ENCODE measurements around the gene CCNI2.

Gene CCNI2

GRCh38 chr5:132766020-132766805 is 19.0 kb downstream of the CCNI2 start:
- DNase-seq = no peak

GRCh38 chr5:132766806-132767055 is 19.5 kb downstream of the CCNI2 start:
- DNase-seq = no peak

GRCh38 chr5:132767150-132767549 is 19.9 kb downstream of the CCNI2 start:
- no peak for DNase-seq

- DNase-seq = no peak
Observed at GRCh38 chr5:132768485-132768868, 21.3 kb downstream of the CCNI2 start.

- no peak for DNase-seq
Observed at GRCh38 chr5:132770476-132771159, 23.4 kb downstream of the CCNI2 start.

GRCh38 chr5:132771503-132771998 is 24.3 kb downstream of the CCNI2 start:
- DNase-seq = no peak

- no peak for DNase-seq
Observed at GRCh38 chr5:132772291-132773070, 25.3 kb downstream of the CCNI2 start.

GRCh38 chr5:132773114-132773513 is 25.9 kb downstream of the CCNI2 start:
- DNase-seq = no peak

GRCh38 chr5:132773601-132774355 is 26.6 kb downstream of the CCNI2 start:
- peak; percentile 39 for DNase-seq

- DNase-seq = no peak
Observed at GRCh38 chr5:132774406-132774805, 27.2 kb downstream of the CCNI2 start.

- DNase-seq = no peak
Observed at GRCh38 chr5:132774896-132775295, 27.7 kb downstream of the CCNI2 start.

- peak; percentile 11 for DNase-seq
Observed at GRCh38 chr5:132775476-132775961, 28.3 kb downstream of the CCNI2 start.

- DNase-seq = peak; percentile 57
Observed at GRCh38 chr5:132776131-132776937, 29.1 kb downstream of the CCNI2 start.

- no peak for DNase-seq
Observed at GRCh38 chr5:132776938-132777208, 29.6 kb downstream of the CCNI2 start.

- DNase-seq = peak; percentile 68
Observed at GRCh38 chr5:132777209-132778069, 30.2 kb downstream of the CCNI2 start, which contains the start of gene SEPTIN8. Gene SEPTIN8, minus strand, starts transcription at chr5:132777239. Its CDS starts 102 bp downstream, at chr5:132777137.

- DNase-seq = no peak
Observed at GRCh38 chr5:132778129-132778528, 30.9 kb downstream of the CCNI2 start.

- DNase-seq = no peak
Observed at GRCh38 chr5:132778856-132779255, 31.6 kb downstream of the CCNI2 start.

- DNase-seq = no peak
Observed at GRCh38 chr5:132779961-132780360, 32.7 kb downstream of the CCNI2 start.

GRCh38 chr5:132780577-132780976 is 33.4 kb downstream of the CCNI2 start:
- no peak for DNase-seq

GRCh38 chr5:132781029-132781428 is 33.8 kb downstream of the CCNI2 start:
- no peak for DNase-seq

GRCh38 chr5:132782101-132782500 is 34.9 kb downstream of the CCNI2 start:
- no peak for DNase-seq
